Keratinocyte (primary cell): ENCODE data around the gene RASGRF2.

Experiments used
- CTCF ChIP-seq, 3 experiments: IDR thresholded peaks in 1 of 3; conservative IDR thresholded peaks in 1 of 3; optimal IDR thresholded peaks in 1 of 3; 2 replicates in 2 of 3; 3 replicates in 1 of 3; pipeline versions ENCODE3 to v1.5.1; 2011; ENCODE audit warnings: low read length in 3 of 3, mild to moderate bottlenecking in 3 of 3, moderate library complexity in 2 of 3, control low read depth in 1 of 3, inconsistent platforms in 1 of 3; ENCODE audit not compliant: insufficient read depth in 2 of 3; ENCODE audit errors: extremely low read depth in 1 of 3
- EZH2 ChIP-seq: IDR thresholded peaks from one replicate; pipeline ENCODE4 v1.6.1; 2012; ENCODE audit warnings: inconsistent platforms, mild to moderate bottlenecking, low read length, moderate library complexity

DNA sequence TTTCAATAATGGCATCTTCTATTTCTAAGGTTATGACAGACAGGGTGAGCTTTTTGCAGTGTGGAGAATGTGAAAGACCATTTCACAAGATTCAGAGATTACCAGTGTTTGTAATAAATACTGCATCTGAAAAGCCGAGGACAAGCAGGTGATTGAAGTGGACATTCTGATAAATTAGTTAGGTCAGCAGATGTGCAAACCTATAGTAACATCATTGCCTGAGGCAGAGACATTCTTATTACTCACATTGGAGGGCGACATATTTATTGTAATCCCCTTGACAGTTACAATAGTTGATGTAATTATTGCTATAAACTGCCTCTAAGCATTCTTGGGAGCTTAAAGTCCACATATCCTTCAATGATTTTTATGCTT, 3.3 kb downstream of the RASGRF2 start:
- TF ChIP-seq CTCF (optimal IDR thresholded peaks at IDR 0.05 in 1 of 3, IDR thresholded peaks at IDR 0.05 in 1 of 3, conservative IDR thresholded peaks at IDR 0.05 in 1 of 3; ENCODE audit: extremely low read depth in 1 of 3, insufficient read depth in 2 of 3, low read length in 3 of 3) = no peak
- TF ChIP-seq EZH2 = no peak
